Measurements from ENCODE around the gene NFASC. TPM values are rescaled to one million over a fixed set of nuclear protein-coding genes. Genes with fewer than 3 reads are reported as not detected.

NFASC gene
- 32.6 and 53.6 TPM in 2 replicates for total RNA-seq

GRCh38 chr1:204870160-204870912 is at the start of gene NFASC:
TSS of gene NFASC (plus strand) at chr1:204870862. CDS start at chr1:204944316, 73,454 bp downstream.

GRCh38 chr1:205042911-205043806 is 172.5 kb downstream of the NFASC start, which contains the start of gene CNTN2:
TSS of gene CNTN2 (plus strand) at chr1:205043212. CDS start at chr1:205053186, 9,974 bp downstream.

Other genes starting within 250 kb of the NFASC start
- gene LRRN2, start 185.1 kb upstream of the NFASC start, total RNA-seq: under 0.01 TPM in 1 of 2 replicates, not detected in the other
- 0.12 TPM in 1 of 2 replicates, not detected in the other for gene CNTN2, start 172.3 kb downstream of the NFASC start, total RNA-seq
- 1.1 and 1.2 TPM in 2 replicates for gene TMEM81, start 213.6 kb downstream of the NFASC start, total RNA-seq